GM18858 (cell line): ENCODE measurements around the gene UMAD1.

Experiments
- ATAC-seq: cut with Tn5 transposase; IDR thresholded peaks from one replicate; pipeline ENCODE4 v1.9.1; 2021; ENCODE audit not compliant: unreplicated experiment

UMAD1 gene

DNA sequence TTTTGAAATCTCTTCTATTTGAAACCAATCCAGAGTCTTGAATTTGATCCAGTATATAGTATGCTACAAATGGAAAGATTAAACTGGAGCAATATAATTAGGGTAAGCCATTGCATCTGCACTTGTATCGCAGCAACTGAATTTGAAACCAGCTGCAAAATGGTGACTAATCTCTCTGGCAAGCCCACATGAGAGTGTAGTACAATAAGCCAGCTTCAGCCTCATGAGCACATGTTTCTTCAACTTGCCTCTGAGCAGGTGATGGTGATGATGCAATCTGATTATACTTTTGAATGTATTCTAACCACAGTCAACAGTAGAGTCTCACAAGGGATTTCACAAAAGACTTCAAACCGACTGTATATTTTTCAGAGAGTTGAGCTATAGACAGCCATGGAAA is 78.7 kb downstream of the UMAD1 start:
- peak; percentile 97 for ATAC-seq

GRCh38 chr7:7720193-7720592 is 79.6 kb downstream of the UMAD1 start:
- ATAC-seq, result no peak

- ATAC-seq, result no peak
Measured at GRCh38 chr7:7720750-7721621, 80.4 kb downstream of the UMAD1 start.

DNA sequence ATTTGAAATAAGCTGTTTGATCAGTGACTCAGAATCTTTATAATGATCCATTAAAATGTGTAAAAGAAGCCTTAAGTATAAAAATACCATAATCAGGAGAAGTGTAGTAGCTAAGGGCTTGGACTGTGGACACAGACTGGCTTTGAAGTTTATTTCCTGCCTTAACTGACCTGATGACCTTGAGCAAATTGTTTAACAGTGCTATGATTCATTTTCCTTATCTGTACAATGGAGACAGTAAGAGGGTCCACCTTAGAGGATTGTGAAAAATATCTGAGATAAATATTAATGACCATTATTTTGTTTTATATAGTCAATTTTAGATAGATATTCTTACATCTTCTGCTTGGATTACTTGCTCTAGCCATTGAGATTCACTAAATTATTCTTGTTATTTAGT is 91.2 kb downstream of the UMAD1 start:
- ATAC-seq, result no peak

- no peak for ATAC-seq
Measured at GRCh38 chr7:7732621-7733281, 92.2 kb downstream of the UMAD1 start.

DNA sequence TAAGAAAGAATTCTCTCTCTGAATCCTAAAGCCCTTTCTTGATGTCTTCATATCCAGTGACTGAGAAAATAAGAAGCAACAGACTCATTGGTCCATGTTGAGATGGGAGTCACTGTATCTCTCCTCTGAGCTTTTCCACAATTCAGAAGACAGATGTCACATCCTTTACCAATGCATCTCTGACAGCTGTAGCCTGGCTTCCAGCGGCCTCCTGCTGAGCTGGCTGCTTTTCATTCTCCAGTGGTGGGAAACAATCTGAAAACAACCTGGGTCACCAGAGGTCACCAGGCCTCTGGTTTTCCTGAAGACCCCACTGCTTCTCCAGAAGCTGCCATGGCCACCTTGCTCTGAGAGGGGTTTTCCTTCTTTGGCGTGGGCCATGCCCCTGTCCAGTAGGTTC is 96.1 kb downstream of the UMAD1 start:
- ATAC-seq, result no peak

GRCh38 chr7:7737674-7738073 is 97.1 kb downstream of the UMAD1 start:
- ATAC-seq, result no peak

DNA sequence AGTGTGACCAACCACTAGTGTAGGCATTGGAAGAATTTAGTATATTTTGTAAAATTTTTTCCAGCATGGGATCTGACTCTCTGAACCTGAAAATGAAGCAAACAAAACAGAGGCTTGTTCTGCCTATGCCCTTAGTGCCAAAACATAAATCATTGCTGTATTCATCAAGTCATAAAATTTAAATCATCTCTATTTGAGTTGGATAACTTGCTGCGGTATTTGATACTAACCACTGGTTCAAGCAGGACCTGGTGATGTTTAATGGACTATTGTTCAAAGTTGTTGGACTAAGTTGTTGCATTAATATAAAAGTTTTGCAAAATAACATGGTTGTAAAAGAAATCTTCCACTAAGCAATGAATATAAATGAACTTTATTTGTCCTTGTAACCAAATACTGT is 97.6 kb downstream of the UMAD1 start:
- no peak for ATAC-seq

DNA sequence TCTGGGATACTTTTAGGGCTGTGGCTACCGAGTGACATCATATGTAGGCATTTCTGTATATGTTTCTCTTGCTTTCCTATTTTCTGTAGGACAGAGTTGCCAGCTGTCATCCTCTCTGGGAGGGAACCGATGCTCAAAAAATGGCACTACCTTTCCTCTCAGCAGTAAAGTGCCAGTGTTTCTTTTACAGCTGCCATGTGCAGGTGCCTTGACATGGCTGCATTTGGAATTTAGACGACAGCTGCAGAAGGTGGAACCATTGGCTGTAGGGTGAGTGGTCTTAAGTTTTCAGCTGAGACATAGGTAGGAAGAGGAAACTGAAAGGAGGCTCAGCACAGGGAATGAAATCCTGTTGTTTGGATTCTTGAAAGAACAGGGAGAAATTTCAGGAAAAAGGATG is 98.1 kb downstream of the UMAD1 start:
- ATAC-seq, result no peak

- no peak for ATAC-seq
Measured at GRCh38 chr7:7739204-7740036, 98.9 kb downstream of the UMAD1 start.

GRCh38 chr7:7740037-7740355 is 99.4 kb downstream of the UMAD1 start:
- ATAC-seq, result no peak

DNA sequence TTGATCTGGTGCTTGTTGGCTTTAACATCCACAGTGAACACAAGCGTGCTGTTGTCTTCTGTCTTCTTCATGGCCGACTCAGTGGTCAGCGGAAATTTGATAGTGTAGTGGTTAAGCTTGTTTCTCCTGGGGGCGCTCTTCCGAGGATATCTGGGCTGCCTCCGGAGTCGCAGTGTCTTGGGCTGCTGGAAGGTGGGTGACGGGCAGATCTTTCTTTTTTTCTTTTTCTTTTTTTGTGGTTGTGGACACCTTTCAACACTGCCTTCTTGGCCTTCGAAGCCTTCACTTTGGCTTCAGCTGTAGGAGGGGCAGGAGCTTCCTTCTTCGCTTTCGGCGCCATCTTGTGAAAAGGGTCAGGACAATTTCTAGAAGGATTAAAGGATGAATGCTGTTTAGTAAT is 101.7 kb downstream of the UMAD1 start:
- ATAC-seq, result no peak

DNA sequence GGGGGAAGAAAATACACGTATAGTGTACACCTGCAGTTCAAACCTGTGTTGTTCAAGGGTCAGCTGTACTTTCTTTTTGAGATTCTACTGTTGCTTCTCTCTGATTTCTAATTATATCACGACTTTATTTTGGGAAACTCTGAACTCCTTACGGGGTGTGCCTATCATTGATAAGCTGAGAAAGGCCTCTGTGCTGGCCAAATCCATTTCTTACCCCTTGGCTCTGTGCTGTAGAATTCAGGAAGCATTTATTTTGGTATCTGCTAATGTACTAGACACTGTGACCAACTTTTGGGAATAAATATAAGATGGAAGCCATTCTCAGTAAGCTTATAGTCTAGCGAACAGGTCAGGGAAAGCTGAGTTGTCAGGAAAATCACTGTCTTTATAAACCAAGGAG is 104.7 kb downstream of the UMAD1 start:
- ATAC-seq, result no peak

- ATAC-seq, result peak; percentile 74
Measured at GRCh38 chr7:7745966-7746365, 105.4 kb downstream of the UMAD1 start.

DNA sequence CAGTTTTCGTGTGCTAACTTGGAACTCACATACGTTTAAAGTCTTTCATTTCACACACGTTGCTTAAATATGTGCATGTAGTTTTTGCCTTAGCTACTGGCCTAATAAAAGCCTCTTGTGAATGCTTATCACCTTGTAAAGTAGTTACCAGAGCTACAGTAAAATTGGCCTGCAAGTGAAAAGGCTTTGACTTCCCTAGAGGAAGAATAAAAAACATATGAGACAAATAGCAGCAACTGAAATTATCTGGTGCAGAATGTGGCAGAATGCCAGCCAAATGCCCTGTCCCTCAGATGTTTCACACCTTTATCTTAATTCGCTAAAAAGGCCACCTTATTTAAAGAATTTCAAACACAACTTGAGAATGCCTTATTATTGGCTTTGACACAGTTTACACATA is 105.9 kb downstream of the UMAD1 start:
- ATAC-seq, result no peak

GRCh38 chr7:7750571-7751242 is 110.2 kb downstream of the UMAD1 start:
- no peak for ATAC-seq

- ATAC-seq, result no peak
Measured at GRCh38 chr7:7751243-7752092, 110.9 kb downstream of the UMAD1 start.

DNA sequence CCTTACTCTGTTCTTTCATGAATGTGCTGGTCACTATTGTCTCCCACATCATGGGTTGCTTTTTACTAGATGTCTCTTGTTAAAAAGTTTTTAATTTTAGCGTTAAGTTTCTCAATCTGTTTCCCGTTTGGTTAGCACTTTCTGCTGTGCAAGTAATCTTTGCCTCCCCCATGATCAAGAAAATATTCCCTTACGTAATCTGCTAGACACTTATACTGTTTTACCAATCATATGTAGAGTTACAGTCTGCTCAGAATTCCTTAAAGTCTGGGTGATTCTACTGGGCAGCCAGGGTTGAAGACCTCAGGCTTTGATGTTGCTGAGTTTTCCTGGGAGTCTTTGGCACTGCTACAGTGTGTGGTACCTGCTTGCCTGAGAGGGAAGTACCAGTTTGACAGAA is 116.0 kb downstream of the UMAD1 start:
- no peak for ATAC-seq

GRCh38 chr7:7757576-7757975 is 117.0 kb downstream of the UMAD1 start:
- no peak for ATAC-seq

GRCh38 chr7:7761340-7761973 is 120.9 kb downstream of the UMAD1 start:
- ATAC-seq, result peak; percentile 29
